Measurements from ENCODE around the gene TKT. TPM values are rescaled to one million over a fixed set of nuclear protein-coding genes. Genes with fewer than 3 reads are reported as not detected.
A peak's percentile ranks its signal among the peaks of the same experiment; 100 is the strongest.
"Not testable (repeated sequence)": the region's sequence is repeated elsewhere in the genome, so short reads cannot be mapped to it uniquely, and the experiment has no call there.

The TKT gene
- polyA plus RNA-seq, 1 experiment, result 220 TPM

- CTCF ChIA-PET, result interaction anchor here (0.6 kb wide), 2 partner anchors 10 to 34 kb away, joined by 5 to 6 read pairs; no protein-coding TSS in a partner anchor
- no peak for TF ChIP-seq CTCF (IDR thresholded peaks at IDR 0.05; ENCODE audit: low read depth, low read length)
These were observed 1.1 kb downstream of the TKT start for GRCh38 chr3:53254509-53255422.

GRCh38 chr3:53253707-53254508, 1.9 kb downstream of the TKT start:
- H3K4me3 ChIP-seq (ENCODE audit: low read depth, low read length), result peak overlapping the region; percentile 96
- POLR2A ChIA-PET, result interaction anchor here (0.6 to 3.3 kb wide), 2 partner anchors 16 to 34 kb away, joined by 3 to 13 read pairs; no protein-coding TSS in a partner anchor
- peaks cover 5% of the 10 kb centered on the region; the same call in 1 of the 2 replicates for H3K9me3 ChIP-seq (ENCODE audit: control insufficient read depth, insufficient read depth, low read length)
- CTCF ChIA-PET, result no interaction called here
- no peaks in the 10 kb centered on the region for H3K27me3 ChIP-seq (ENCODE audit: control insufficient read depth, insufficient read depth, low read length)
- no peak overlapping the region for H3K27ac ChIP-seq (ENCODE audit: low read depth, low read length)
- TF ChIP-seq CTCF (IDR thresholded peaks at IDR 0.05; ENCODE audit: low read depth, low read length), result no peak
- no peak for DNase-seq (ENCODE audit: low read depth, low spot score)

More at GRCh38 chr3:53254509-53255422, 1.1 kb downstream of the TKT start:
- H3K4me3 ChIP-seq (ENCODE audit: low read depth, low read length), result peak overlapping the region; percentile 96
- H3K27me3 ChIP-seq (ENCODE audit: control insufficient read depth, insufficient read depth, low read length), result no peaks in the 10 kb centered on the region
- peak overlapping the region; percentile 57 for H3K27ac ChIP-seq (ENCODE audit: low read depth, low read length)
- H3K9me3 ChIP-seq (ENCODE audit: control insufficient read depth, insufficient read depth, low read length), result peaks cover 5% of the 10 kb centered on the region; the same call in 1 of the 2 replicates
- DNase-seq (ENCODE audit: low read depth, low spot score), result no peak
- POLR2A ChIA-PET, result interaction anchor here (0.6 to 3.3 kb wide), 4 partner anchors 16 to 95 kb away, joined by 3 to 13 read pairs (median 5); no protein-coding TSS in a partner anchor

- H3K9me3 ChIP-seq (ENCODE audit: control insufficient read depth, insufficient read depth, low read length); H3K27ac ChIP-seq (ENCODE audit: low read depth, low read length); CTCF ChIA-PET; H3K27me3 ChIP-seq (ENCODE audit: control insufficient read depth, insufficient read depth, low read length); DNase-seq (ENCODE audit: low read depth, low spot score): not testable (repeated sequence)
- POLR2A ChIA-PET, result interaction anchor here (0.7 to 3.3 kb wide), 2 partner anchors 11 to 17 kb away, joined by 5 to 13 read pairs; no protein-coding TSS in a partner anchor
- H3K4me3 ChIP-seq (ENCODE audit: low read depth, low read length), result peak overlapping the region; percentile 96
These were observed 2.9 kb downstream of the TKT start for GRCh38 chr3:53252947-53253322.

- CTCF ChIA-PET, result no interaction called here
- DNase-seq (ENCODE audit: low read depth, low spot score), result no peak
- no peak for TF ChIP-seq CTCF (IDR thresholded peaks at IDR 0.05; ENCODE audit: low read depth, low read length)
- H3K9me3 ChIP-seq (ENCODE audit: control insufficient read depth, insufficient read depth, low read length), result peaks cover 5% of the 10 kb centered on the region; the same call in 1 of the 2 replicates
- H3K4me3 ChIP-seq (ENCODE audit: low read depth, low read length), result peak overlapping the region; percentile 96
- POLR2A ChIA-PET, result interaction anchor here (0.7 to 0.9 kb wide), 2 partner anchors 11 to 21 kb away, joined by 3 to 5 read pairs; no protein-coding TSS in a partner anchor
- no peak overlapping the region for H3K27ac ChIP-seq (ENCODE audit: low read depth, low read length)
- H3K27me3 ChIP-seq (ENCODE audit: control insufficient read depth, insufficient read depth, low read length), result no peaks in the 10 kb centered on the region
These were observed 3.5 kb downstream of the TKT start for GRCh38 chr3:53252096-53252946.

Data from AG04450 (cell line).